ENCODE data around the gene RSRC1. TPM values are rescaled to one million over a fixed set of nuclear protein-coding genes. Genes with fewer than 3 reads are reported as not detected.

RSRC1 gene
- total and polyA plus RNA-seq, 2 of the 8 experiments (the other 6 are each of a cell fraction or from before 2014, with no cell fraction given) = 2.0 to 27.9 TPM

DNA sequence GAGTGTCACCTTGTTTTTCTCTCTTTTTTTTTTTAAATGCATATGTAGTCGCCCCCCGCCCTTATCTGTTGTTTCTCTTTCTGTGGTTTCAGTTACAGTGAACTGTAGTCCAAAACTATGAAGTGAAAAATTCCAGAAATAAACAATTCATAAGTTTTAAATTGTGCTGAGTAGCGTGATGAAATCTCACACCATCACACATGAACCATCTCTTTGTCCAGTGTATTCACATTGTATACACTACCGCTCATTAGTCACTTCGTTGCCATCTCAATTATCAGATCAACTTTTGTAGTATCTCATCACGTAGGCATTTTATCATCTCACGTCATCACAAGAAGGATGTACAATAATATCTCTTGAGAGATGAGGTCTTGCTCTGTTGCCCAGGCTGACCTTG, 398.6 kb downstream of the RSRC1 start (continued):
- TF ChIP-seq, protein P1, sequence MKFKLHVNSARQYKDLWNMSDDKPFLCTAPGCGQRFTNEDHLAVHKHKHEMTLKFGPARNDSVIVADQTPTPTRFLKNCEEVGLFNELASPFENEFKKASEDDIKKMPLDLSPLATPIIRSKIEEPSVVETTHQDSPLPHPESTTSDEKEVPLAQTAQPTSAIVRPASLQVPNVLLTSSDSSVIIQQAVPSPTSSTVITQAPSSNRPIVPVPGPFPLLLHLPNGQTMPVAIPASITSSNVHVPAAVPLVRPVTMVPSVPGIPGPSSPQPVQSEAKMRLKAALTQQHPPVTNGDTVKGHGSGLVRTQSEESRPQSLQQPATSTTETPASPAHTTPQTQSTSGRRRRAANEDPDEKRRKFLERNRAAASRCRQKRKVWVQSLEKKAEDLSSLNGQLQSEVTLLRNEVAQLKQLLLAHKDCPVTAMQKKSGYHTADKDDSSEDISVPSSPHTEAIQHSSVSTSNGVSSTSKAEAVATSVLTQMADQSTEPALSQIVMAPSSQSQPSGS (IDR thresholded peaks at IDR 0.05; ENCODE audit: low read length) = no peak

Measured in H1 (cell line).